HL-60/S4 treated with phorbol 12-myristate 13-acetate at 8.2 ng/mL for 4 days and 3 days (cell line): ENCODE data around the gene EPS8L2.

ENCODE experiments used
- in situ Hi-C: fragments of 300-500 bp; cut with MboI; formaldehyde crosslinking; loops from 2 replicates; pipeline ENCODE4 v1.15.0; 2022; ENCODE audit warnings: low sequenced_read_pairs

EPS8L2 gene

GRCh38 chr11:703506-703905, 2.5 kb upstream of the EPS8L2 start:
- in situ Hi-C loops: no loop called here

GRCh38 chr11:704228-704674, 1.8 kb upstream of the EPS8L2 start:
- in situ Hi-C loops: no loop called here

- in situ Hi-C loops: no loop called here
Observed at GRCh38 chr11:704781-705645, 1.0 kb upstream of the EPS8L2 start.

GRCh38 chr11:706439-706956, 467 bp downstream of the EPS8L2 start:
- in situ Hi-C loops: no loop called here

- in situ Hi-C loops: no loop called here
Observed at GRCh38 chr11:706957-707816, 1.2 kb downstream of the EPS8L2 start.

GRCh38 chr11:707817-708420, 1.9 kb downstream of the EPS8L2 start:
- in situ Hi-C loops: no loop called here

- in situ Hi-C loops: no loop called here
Observed at GRCh38 chr11:708511-708910, 2.5 kb downstream of the EPS8L2 start.

GRCh38 chr11:709109-709997, 3.3 kb downstream of the EPS8L2 start:
- in situ Hi-C loops: no loop called here

GRCh38 chr11:714436-714835, 8.4 kb downstream of the EPS8L2 start:
- in situ Hi-C loops: no loop called here

- in situ Hi-C loops: no loop called here
Observed at GRCh38 chr11:719214-720016, 13.4 kb downstream of the EPS8L2 start.

GRCh38 chr11:720017-720641, 14.1 kb downstream of the EPS8L2 start:
- in situ Hi-C loops: no loop called here

GRCh38 chr11:720642-721246, 14.7 kb downstream of the EPS8L2 start:
- in situ Hi-C loops: no loop called here

GRCh38 chr11:721247-721740, 15.3 kb downstream of the EPS8L2 start:
- in situ Hi-C loops: no loop called here

- in situ Hi-C loops: no loop called here
Observed at GRCh38 chr11:721741-722345, 15.8 kb downstream of the EPS8L2 start.

- in situ Hi-C loops: no loop called here
Observed at GRCh38 chr11:722346-722811, 16.3 kb downstream of the EPS8L2 start.

GRCh38 chr11:723120-723883, 17.3 kb downstream of the EPS8L2 start:
- in situ Hi-C loops: no loop called here
